IMR-90 (cell line): ENCODE measurements around the gene TREH. TPM values are rescaled to one million over a fixed set of nuclear protein-coding genes. Genes with fewer than 3 reads are reported as not detected.

ENCODE experiments used
- ATAC-seq: fragments of 200-7000 bp; cut with Tn5 transposase; 2 replicates; pipeline ENCODE4 v1.9.1; 2020; ENCODE audit warnings: low read depth, mild to moderate bottlenecking, moderate library complexity
- BruUV-seq: library from RNA; stranded (reverse); fragments of 400-500 nt; replicated peaks from 2 replicates; lab custom pipeline; 2021; lab: Mats Ljungman, UMichigan
- CTCF ChIA-PET: fragments of 300-600 bp; formaldehyde crosslinking; extraction: SDS; loops from one replicate; lab custom pipeline; 2021; ENCODE audit warnings: antibody characterized with exemption; lab: Yijun Ruan, JAX
- POLR2A ChIA-PET: fragments of 300-600 bp; sonication (Branson Sonifier 250); formaldehyde crosslinking; loops from one replicate; lab custom pipeline; 2022; ENCODE audit warnings: antibody characterized with exemption; ENCODE audit not compliant: unreplicated experiment; lab: Charles Lee
- DNase-seq: peaks from one replicate; pipeline ENCODE4 v3.0.0; 2013
- H2AFZ ChIP-seq: replicated peaks from 2 replicates; pipeline ENCODE3; 2013; ENCODE audit warnings: low read length, mild to moderate bottlenecking; ENCODE audit not compliant: poor library complexity
- H2AK5ac ChIP-seq: 2 replicates; pipeline ENCODE4 v1.6.1; 2013; ENCODE audit warnings: low read depth, low read length, inconsistent platforms
- H2AK9ac ChIP-seq: replicated peaks from 2 replicates; pipeline ENCODE3; 2013; ENCODE audit warnings: mild to moderate bottlenecking, low read depth, low read length, moderate library complexity; ENCODE audit not compliant: poor library complexity
- H2BK120ac ChIP-seq: 2 replicates; pipeline ENCODE4 v1.6.1; 2013; ENCODE audit warnings: low read depth, low read length, inconsistent platforms
- H2BK15ac ChIP-seq: 3 replicates; pipeline ENCODE4 v1.6.1; 2013; ENCODE audit warnings: low read depth, low read length, inconsistent platforms
- H2BK20ac ChIP-seq: 2 replicates; pipeline ENCODE4 v1.6.1; 2013; ENCODE audit warnings: low read depth, mild to moderate bottlenecking, inconsistent platforms, low read length, moderate library complexity
- H2BK5ac ChIP-seq: 2 replicates; pipeline ENCODE4 v1.6.1; 2013; ENCODE audit warnings: mild to moderate bottlenecking, low read depth, low read length, inconsistent platforms; ENCODE audit not compliant: poor library complexity, severe bottlenecking
- H3K14ac ChIP-seq: replicated peaks from 2 replicates; pipeline ENCODE4 v1.6.1; 2013; ENCODE audit warnings: low read depth, low read length, inconsistent platforms
- H3K18ac ChIP-seq: 2 replicates; pipeline ENCODE4 v1.6.1; 2013; ENCODE audit warnings: low read depth, low read length, control low read depth
- H3K23ac ChIP-seq: 2 replicates; pipeline ENCODE4 v1.6.1; 2013; ENCODE audit warnings: low read depth, low read length, inconsistent platforms
- H3K27ac ChIP-seq: 2 replicates; pipeline ENCODE4 v1.5.1; 2013; ENCODE audit warnings: mild to moderate bottlenecking, control low read depth, low read length; ENCODE audit not compliant: insufficient read depth
- H3K27me3 ChIP-seq: 2 replicates; pipeline ENCODE4 v1.6.1; 2013; ENCODE audit warnings: low read length; ENCODE audit not compliant: control insufficient read depth, insufficient read depth
- H3K36me3 ChIP-seq: 2 replicates; pipeline ENCODE4 v1.6.1; 2013; ENCODE audit warnings: low read length, mixed read lengths; ENCODE audit not compliant: control insufficient read depth, insufficient read depth
- H3K4ac ChIP-seq: 2 replicates; pipeline ENCODE4 v1.6.1; 2013; ENCODE audit warnings: low read depth, low read length, inconsistent platforms
- H3K4me1 ChIP-seq: 2 replicates; pipeline ENCODE4 v1.6.1; 2013; ENCODE audit warnings: low read length, mixed read lengths; ENCODE audit not compliant: control insufficient read depth, insufficient read depth
- H3K4me2 ChIP-seq: 2 replicates; pipeline ENCODE4 v1.6.1; 2013; ENCODE audit warnings: low read depth, mild to moderate bottlenecking, control low read depth, low read length, moderate library complexity
- H3K4me3 ChIP-seq: 2 replicates; pipeline ENCODE4 v1.5.1; 2013; ENCODE audit warnings: low read depth, mild to moderate bottlenecking, control low read depth, low read length, moderate library complexity; ENCODE audit not compliant: insufficient read depth
- H3K56ac ChIP-seq: 2 replicates; pipeline ENCODE4 v1.6.1; 2013; ENCODE audit warnings: low read length, inconsistent platforms; ENCODE audit not compliant: insufficient read depth; ENCODE audit errors: extremely low read depth
- H3K79me1 ChIP-seq, 2 experiments: 2 replicates each; pipeline ENCODE4 v1.6.1; 2013; ENCODE audit warnings: low read length in 2 of 2, inconsistent platforms in 1 of 2, low read depth in 1 of 2
- H3K9ac ChIP-seq: 2 replicates; pipeline ENCODE4 v1.6.1; 2013; ENCODE audit warnings: low read depth, low read length, control low read depth
- H3K9me1 ChIP-seq: 2 replicates; pipeline ENCODE4 v1.6.1; 2013; ENCODE audit warnings: low read length, inconsistent platforms; ENCODE audit not compliant: insufficient read depth
- H3K9me3 ChIP-seq: 2 replicates; pipeline ENCODE4 v1.6.1; 2013; ENCODE audit warnings: low read length; ENCODE audit not compliant: control insufficient read depth, insufficient read depth
- H4K20me1 ChIP-seq: 2 replicates; pipeline ENCODE4 v1.6.1; 2013; ENCODE audit warnings: low read length, inconsistent platforms; ENCODE audit not compliant: insufficient read depth
- H4K5ac ChIP-seq: 2 replicates; pipeline ENCODE4 v1.6.1; 2013; ENCODE audit warnings: mild to moderate bottlenecking, low read depth, low read length, control low read depth
- H4K8ac ChIP-seq, 2 experiments: 2 replicates each; pipeline ENCODE4 v1.6.1; 2013; ENCODE audit warnings: low read depth in 2 of 2, low read length in 2 of 2, control low read depth in 1 of 2, inconsistent platforms in 1 of 2
- H4K91ac ChIP-seq: 2 replicates; pipeline ENCODE4 v1.6.1; 2013; ENCODE audit warnings: low read depth, low read length, inconsistent platforms; ENCODE audit not compliant: insufficient read depth
- BHLHE40 ChIP-seq: fragments of 150-350 bp; IDR thresholded peaks from 2 replicates; pipeline ENCODE4 v1.6.1; 2016; ENCODE audit warnings: mild to moderate bottlenecking, low read depth, low read length
- CEBPB ChIP-seq: IDR thresholded peaks from 2 replicates; pipeline ENCODE4 v1.6.1; 2012; ENCODE audit warnings: low read depth, low read length, improper control_type of control experiment
- CHD1 ChIP-seq: IDR thresholded peaks from 2 replicates; pipeline ENCODE4 v1.6.1; 2012; ENCODE audit warnings: low read depth, low read length, improper control_type of control experiment
- CTCF ChIP-seq: conservative IDR thresholded peaks from 2 replicates; pipeline ENCODE4 v1.5.1; 2012; ENCODE audit warnings: mild to moderate bottlenecking, low read depth, low read length, improper control_type of control experiment
- ELK1 ChIP-seq: fragments of 150-350 bp; IDR thresholded peaks from 2 replicates; pipeline ENCODE4 v1.6.1; 2016; ENCODE audit warnings: low read depth, mild to moderate bottlenecking, low read length, moderate library complexity, borderline replicate concordance
- FOS ChIP-seq: fragments of 150-350 bp; IDR thresholded peaks from 2 replicates; pipeline ENCODE4 v1.6.1; 2016; ENCODE audit warnings: low read depth, low read length
- MAFK ChIP-seq: IDR thresholded peaks from 2 replicates; pipeline ENCODE4 v1.6.1; 2012; ENCODE audit warnings: low read depth, low read length, improper control_type of control experiment
- MAZ ChIP-seq: IDR thresholded peaks from 2 replicates; pipeline ENCODE4 v1.6.1; 2012; ENCODE audit warnings: low read depth, mild to moderate bottlenecking, low read length, improper control_type of control experiment, moderate library complexity, borderline replicate concordance
- MXI1 ChIP-seq: IDR thresholded peaks from 2 replicates; pipeline ENCODE4 v1.6.1; 2012; ENCODE audit warnings: low read depth, mild to moderate bottlenecking, low read length, moderate library complexity, borderline replicate concordance
- NFE2L2 ChIP-seq: fragments of 150-350 bp; IDR thresholded peaks from 2 replicates; pipeline ENCODE4 v1.6.1; 2016; ENCODE audit warnings: low read depth, mild to moderate bottlenecking, low read length
- POLR2A ChIP-seq: IDR thresholded peaks from 2 replicates; pipeline ENCODE4 v1.6.1; 2012; ENCODE audit warnings: mild to moderate bottlenecking, low read depth, low read length
- RAD21 ChIP-seq: IDR thresholded peaks from 2 replicates; pipeline ENCODE4 v1.6.1; 2012; ENCODE audit warnings: low read length, improper control_type of control experiment
- RCOR1 ChIP-seq: IDR thresholded peaks from 2 replicates; pipeline ENCODE4 v1.6.1; 2012; ENCODE audit warnings: mild to moderate bottlenecking, low read length, improper control_type of control experiment; ENCODE audit not compliant: insufficient replicate concordance
- RFX5 ChIP-seq: IDR thresholded peaks from 2 replicates; pipeline ENCODE4 v1.8.0; 2012; ENCODE audit warnings: low read depth, mild to moderate bottlenecking, low read length, moderate library complexity
- SMC3 ChIP-seq: fragments of 150-350 bp; IDR thresholded peaks from 2 replicates; pipeline ENCODE4 v1.6.1; 2016; ENCODE audit warnings: low read depth, mild to moderate bottlenecking, antibody characterized with exemption, low read length, moderate library complexity
- USF2 ChIP-seq: fragments of 150-350 bp; IDR thresholded peaks from 2 replicates; pipeline ENCODE4 v1.6.1; 2017; ENCODE audit warnings: mild to moderate bottlenecking, antibody characterized with exemption, low read length, low read depth
- WGBS, 2 experiments: methylation state at CpG; one replicate each; pipeline versions ENCODE4 v1.1.5 to v1.1.7; 2013; ENCODE audit warnings: missing lambda C conversion rate in 2 of 2; ENCODE audit not compliant: insufficient read length in 1 of 2; ENCODE audit errors: extremely low coverage in 2 of 2; 5-methylcytosine and 5-hydroxymethylcytosine counted together
- dilution Hi-C: fragments of 300-500 bp; cut with HindIII; formaldehyde crosslinking; loops from one replicate; pipeline ENCODE4 v1.14.3; 2018; ENCODE audit warnings: low sequenced_read_pairs; ENCODE audit not compliant: unreplicated experiment
- in situ Hi-C: fragments of 300-500 bp; cut with MboI; formaldehyde crosslinking; loops from 3 replicates; pipeline ENCODE4 v1.14.3; 2019; ENCODE audit warnings: low sequenced_read_pairs, inconsistent platforms, mixed read lengths
- intact Hi-C: fragments of 100-400 bp; cut with micrococcal nuclease; formaldehyde crosslinking; loops from 2 replicates; pipeline ENCODE4 v1.10.0; 2022
- polyA plus RNA-seq, 3 experiments: library from polyadenylated mRNA; depleted of rRNA; stranded (reverse); fragments of >200 nt; gene quantifications; 2 replicates each; pipeline ENCODE4 v1.2.3, GENCODE V29; 2012; ENCODE audit warnings: low replicate concordance in 1 of 3
- total RNA-seq: library from RNA; depleted of rRNA; stranded (reverse); fragments of >200 nt; gene quantifications from 2 replicates; pipeline ENCODE4 v1.2.3, GENCODE V29; 2012

The TREH gene
- total and polyA plus RNA-seq, 2 of the 4 experiments (the other 2 are of a cell fraction) = not detected

GRCh38 chr11:118641397-118642019 is 37.9 kb downstream of the TREH start:
- Histone ChIP-seq H4K20me1 (peaks cover 38% of the 10 kb centered on the region; the same call in 1 of the 2 replicates), H3K9me3 (no peaks in the 10 kb centered on the region), H3K27me3 (no peaks in the 10 kb centered on the region), H3K4me2 (no peak overlapping the region), H4K8ac (no peak overlapping the region), H3K79me1 (peaks cover 39 to 84% of the 10 kb centered on the region in 2 experiments), H3K18ac (no peak overlapping the region), H4K5ac (no peak overlapping the region), H4K91ac (no peak overlapping the region), H3K36me3 (peaks cover 87% of the 10 kb centered on the region), H2BK120ac (no peak overlapping the region), H2AK5ac (no peak overlapping the region), H3K9me1 (no peaks in the 10 kb centered on the region; the same call in 1 of the 2 replicates), H3K23ac (no peak overlapping the region), H3K4ac (no peak overlapping the region), H2AFZ (no peak overlapping the region), H3K56ac (no peak overlapping the region), H3K4me1 (0 out of 2 replicates have a peak, but pooled peaks cover 1% of the 10 kb centered on the region), H2AK9ac (no peak overlapping the region), H3K27ac (no peak overlapping the region), H2BK15ac (no peak overlapping the region), H3K9ac (no peak overlapping the region), H3K14ac (no peak overlapping the region), H2BK20ac (no peak overlapping the region), H2BK5ac (no peak overlapping the region), H3K4me3 (no peak overlapping the region)
- dilution Hi-C loops (no loop called here), in situ Hi-C loops (no loop called here), intact Hi-C loops (no loop called here)
- no TSS peak for BruUV-seq
- TF ChIP-seq MAZ (no peak), NFE2L2 (no peak), CHD1 (no peak), FOS (no peak), MXI1 (no peak), CTCF (no peak), RAD21 (no peak), POLR2A (no peak), BHLHE40 (no peak), RFX5 (no peak), RCOR1 (no peak), CEBPB (no peak), MAFK (no peak), USF2 (no peak), ELK1 (no peak), SMC3 (no peak)
- no peak for ATAC-seq
- ChIA-PET CTCF (no interaction called here), POLR2A (no interaction called here)
- 93% methylated on average over 4 of the region's 11 CpGs; no CpG with 5 or more reads in 1 of the 2 experiments for WGBS, 2 experiments
- DNase-seq = no peak
